HG02759 (cell line): ENCODE results near the gene DNAJA4.
"Not testable (repeated sequence)": the region's sequence is repeated elsewhere in the genome, so short reads cannot be mapped to it uniquely, and the experiment has no call there.

Source experiments
- ATAC-seq: cut with Tn5 transposase; IDR thresholded peaks from one replicate; pipeline ENCODE4 v1.9.1; 2021; ENCODE audit warnings: mild to moderate bottlenecking, moderate library complexity; ENCODE audit not compliant: unreplicated experiment

DNAJA4 gene

GRCh38 chr15:78243491-78243941 is 20.8 kb upstream of the DNAJA4 start:
- no peak for ATAC-seq

GRCh38 chr15:78244101-78244500 is 20.3 kb upstream of the DNAJA4 start:
- no peak for ATAC-seq

DNA sequence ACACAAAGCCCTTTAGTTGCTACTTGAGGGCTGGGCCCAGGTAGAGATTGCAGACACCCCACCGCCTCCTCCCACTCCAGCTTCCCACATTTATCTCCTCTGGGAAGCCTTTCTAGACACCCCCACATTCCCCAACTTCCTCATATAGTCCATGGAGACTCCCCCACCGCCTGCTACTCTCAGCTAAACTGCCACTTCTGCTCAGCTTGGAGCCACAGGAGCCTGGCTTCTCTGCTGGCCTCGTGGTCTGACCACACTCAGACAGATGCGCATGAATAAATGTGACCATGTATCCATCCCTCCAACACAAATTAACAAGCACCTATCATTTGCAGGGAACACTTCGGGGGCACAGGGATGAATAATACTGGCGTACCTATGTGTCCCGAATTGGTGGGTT is 19.5 kb upstream of the DNAJA4 start:
- no peak for ATAC-seq

GRCh38 chr15:78245392-78245791 is 19.0 kb upstream of the DNAJA4 start:
- ATAC-seq = not testable (repeated sequence)

GRCh38 chr15:78245976-78246620 is 18.3 kb upstream of the DNAJA4 start:
- not testable (repeated sequence) for ATAC-seq

DNA sequence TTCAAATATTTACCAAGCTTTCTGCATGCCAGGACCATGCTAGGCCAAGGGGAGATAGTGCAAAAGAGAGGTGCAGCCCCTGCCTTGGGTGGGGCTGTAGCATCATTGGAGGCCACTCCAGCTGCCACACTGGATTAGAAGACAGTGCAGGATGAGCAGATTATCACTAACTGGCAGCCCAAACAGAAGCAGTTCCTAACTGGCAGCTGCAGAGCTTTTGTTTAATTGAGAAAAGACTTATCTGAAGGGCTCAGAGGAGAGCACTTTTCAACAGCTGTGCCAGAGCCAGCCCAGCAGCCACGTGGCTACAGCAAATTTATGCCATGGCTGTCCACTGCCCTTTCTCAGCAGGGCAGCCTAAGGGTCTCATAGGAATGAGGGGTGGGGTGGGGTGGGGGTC is 16.5 kb upstream of the DNAJA4 start:
- no peak for ATAC-seq

DNA sequence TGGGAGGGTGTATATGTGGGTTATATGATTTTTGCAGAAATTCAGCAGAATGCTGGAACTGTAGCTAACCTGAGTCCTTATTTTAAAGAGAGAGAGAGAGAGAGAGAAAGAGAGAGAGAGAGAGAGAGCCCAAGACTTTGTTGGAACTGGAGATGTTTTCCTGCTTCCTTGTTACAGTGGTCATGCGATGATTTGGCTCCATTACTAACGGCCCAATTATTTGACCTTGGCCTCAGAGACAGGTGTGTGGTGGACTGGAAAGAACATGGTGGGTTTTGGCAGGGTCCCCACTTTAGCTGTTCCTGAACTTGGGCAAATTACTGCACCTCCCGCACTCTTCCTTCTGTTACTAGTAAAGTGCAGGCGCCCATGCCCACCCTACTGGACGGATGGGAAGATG is 15.2 kb upstream of the DNAJA4 start:
- ATAC-seq = no peak

DNA sequence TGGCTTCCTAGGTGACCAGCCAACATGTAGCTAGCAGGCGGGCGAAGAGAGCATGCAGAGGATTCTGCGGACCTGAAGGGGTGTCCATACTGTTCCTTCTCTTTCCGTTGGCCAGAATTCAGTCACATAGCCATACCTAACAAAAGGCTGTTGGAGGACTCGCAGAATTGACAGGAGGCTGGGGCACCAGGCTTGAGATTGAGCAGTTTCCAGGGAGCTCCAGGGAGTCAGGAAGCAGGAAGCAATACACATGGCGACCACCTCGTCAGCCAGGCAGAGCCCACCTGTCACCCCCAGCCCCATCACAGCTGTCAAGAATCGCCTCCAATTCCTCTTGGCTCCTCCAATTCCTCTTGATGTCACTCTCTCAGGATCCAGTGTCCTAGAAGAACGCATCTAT is 13.2 kb upstream of the DNAJA4 start:
- ATAC-seq = no peak

- ATAC-seq = no peak
These were observed 8.8 kb upstream of the DNAJA4 start for GRCh38 chr15:78255421-78256043.

GRCh38 chr15:78256044-78256437 is 8.3 kb upstream of the DNAJA4 start:
- no peak for ATAC-seq

DNA sequence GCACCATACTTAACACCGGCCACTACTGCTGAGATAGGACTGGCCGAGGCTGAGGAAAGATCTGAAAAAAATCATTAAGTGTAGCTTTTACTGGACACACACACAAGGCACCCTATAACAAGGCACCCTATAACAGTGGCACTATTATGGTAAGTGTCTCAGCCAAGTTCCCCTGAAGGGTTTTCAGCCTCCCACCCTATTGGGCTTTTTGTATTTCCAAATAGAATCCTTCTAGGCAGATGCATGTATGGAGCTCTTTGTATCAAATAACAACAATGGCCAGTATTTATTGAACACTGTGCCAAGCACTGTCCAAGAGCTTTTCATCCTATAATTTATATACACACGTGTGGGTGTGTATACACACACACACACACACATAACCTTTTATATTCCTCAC is 6.7 kb upstream of the DNAJA4 start:
- ATAC-seq = no peak

- no peak for ATAC-seq
These were observed 5.1 kb upstream of the DNAJA4 start for GRCh38 chr15:78259232-78259631.

DNA sequence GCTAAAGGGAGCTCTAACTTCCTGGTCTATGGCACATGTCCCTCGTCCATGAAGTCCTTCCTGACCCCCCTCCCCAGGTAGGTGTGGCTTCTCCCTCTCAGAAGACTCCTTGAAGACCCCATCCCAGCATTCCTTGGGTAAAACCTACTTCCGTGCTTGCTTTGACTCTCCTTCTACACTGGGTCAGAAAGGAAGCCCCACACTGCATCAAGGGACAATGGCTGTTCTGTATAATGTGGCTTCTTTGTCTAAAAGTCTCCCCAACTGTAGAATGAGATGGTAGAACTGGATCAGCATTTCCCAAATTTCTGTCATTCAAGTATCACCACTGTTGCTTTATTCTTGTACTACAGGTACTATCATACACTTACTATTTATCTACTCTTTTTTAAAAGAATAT is 3.9 kb upstream of the DNAJA4 start:
- no peak for ATAC-seq

- no peak for ATAC-seq
These were observed 3.3 kb upstream of the DNAJA4 start for GRCh38 chr15:78261062-78261461.

DNA sequence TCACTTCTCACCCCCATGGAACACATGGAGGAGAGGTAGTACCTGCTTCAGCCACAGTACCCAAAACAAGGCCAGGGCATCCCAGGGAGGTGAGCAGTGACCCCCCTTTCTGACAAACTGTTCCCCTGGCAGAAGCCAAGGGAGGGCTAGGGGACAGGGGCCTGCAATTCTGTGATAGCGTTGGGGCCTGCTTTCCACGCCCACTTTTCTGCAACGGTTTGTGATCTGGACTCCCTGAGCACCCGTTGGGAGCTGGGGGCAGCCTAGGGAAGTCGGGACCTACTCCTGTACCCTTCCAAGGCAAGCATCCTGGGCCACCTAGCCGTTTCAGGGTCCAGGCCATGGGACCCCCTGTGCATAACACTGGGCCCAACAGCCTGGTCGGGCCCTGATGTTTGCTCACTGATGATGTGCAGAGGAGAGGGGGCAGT is 996 bp upstream of the DNAJA4 start:
- no peak for ATAC-seq

DNA sequence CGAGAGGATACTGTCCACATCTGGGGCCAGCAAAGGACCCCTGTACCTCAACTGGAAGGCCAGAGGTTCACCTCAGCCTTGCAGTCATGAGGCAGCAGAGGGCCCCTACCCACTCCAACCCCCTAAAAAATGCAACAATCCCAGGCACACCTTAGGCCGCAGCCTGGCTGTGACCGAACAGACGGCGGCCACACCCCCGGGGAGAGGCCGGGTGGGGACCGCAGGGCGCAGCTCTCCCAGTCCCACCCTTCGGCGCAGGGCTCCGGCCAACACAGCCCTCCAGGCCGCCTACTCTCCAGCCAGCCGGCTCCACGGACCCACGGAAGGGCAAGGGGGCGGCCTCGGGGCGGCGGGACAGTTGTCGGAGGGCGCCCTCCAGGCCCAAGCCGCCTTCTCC is 457 bp upstream of the DNAJA4 start:
- ATAC-seq = no peak

DNA sequence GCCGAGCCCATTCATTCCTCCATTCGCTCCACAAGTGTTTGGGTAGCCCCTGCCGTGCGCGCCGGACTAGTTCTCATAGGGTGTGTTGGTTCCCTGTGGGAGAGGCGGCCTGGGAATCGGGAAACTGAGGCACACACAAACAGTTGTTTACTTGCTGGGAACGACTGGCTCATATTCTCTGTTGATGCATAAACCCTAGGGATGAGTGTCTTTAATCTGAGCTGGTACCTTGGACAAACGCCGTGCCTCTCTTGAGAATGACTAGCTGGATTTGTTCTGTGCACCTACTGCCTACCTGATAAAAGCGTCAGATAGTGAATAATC is 737 bp downstream of the DNAJA4 start:
- no peak for ATAC-seq

DNA sequence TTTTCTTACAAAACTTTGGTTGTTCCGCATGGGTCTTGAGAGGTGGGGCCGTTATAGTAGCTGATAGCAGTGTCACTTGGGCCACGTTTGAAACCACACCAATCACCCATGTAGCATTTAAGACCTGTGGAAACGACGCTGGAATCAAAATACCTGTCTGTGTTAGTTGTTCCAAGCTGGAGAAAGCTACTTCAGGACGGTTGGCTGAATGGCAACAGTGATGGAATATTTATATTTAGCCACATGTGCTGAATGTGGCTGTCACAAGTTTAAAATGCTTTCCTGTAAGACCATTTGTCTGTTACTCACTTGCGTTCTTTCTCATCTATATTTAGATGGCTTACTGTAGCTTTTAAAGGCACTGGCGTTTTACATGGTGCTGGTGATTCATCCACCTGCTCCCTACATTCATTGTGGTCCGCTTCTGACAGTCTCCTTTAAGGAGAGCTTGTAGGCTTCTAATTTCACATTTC is 1.4 kb downstream of the DNAJA4 start:
- no peak for ATAC-seq

- ATAC-seq = no peak
These were observed 1.9 kb downstream of the DNAJA4 start for GRCh38 chr15:78266229-78266628.

GRCh38 chr15:78266806-78267205 is 2.4 kb downstream of the DNAJA4 start:
- no peak for ATAC-seq

DNA sequence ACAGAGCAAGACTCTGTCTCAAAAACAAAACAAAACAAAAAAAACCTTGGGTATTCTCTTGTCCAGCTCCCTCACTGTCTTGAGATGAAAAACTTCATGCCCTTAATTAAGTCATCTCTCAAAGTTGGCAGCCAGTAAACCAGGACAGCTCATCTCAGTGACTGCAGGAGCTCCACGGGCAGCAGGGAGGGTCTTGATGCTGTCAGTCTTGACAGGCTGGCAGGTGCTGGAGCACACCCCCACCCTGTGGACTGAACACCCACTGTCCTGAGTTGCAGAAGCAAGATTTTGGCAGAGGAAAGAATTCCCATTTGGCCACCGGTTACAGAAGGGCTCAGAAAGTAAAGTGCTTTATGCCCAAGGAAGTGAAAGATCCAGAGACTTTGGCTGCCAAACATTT is 8.0 kb downstream of the DNAJA4 start:
- ATAC-seq = no peak

- no peak for ATAC-seq
These were observed 8.4 kb downstream of the DNAJA4 start for GRCh38 chr15:78272776-78273175.

DNA sequence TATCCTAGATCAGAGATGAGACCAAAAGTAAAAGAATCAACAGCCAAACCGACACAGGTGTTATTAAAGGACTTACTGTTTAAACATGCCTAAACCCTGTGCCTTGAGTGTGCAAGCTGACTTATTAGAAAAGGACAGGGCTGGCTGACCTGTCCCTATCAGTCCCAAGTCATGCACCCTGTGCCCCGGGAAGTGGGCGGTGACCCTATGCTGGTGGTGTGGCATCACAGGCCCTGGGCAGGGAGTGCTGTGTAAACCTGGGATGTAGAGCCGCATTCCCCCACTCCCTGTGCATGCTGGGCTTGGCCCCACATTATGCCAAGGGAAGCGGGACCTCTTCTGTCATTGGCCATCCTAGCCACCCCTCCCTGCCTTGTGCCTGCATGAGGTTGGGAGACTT is 10.6 kb downstream of the DNAJA4 start:
- ATAC-seq = no peak
